SK-N-SH treated with all-trans-retinoic acid at 6 μM for 48 hours (cell line): ENCODE measurements around the gene PPP2R5A.

Source experiments
- ARNTL ChIP-seq: fragments of 450-650 bp; formaldehyde crosslinking; IDR thresholded peaks from 2 replicates; pipeline ENCODE4 v1.5.0; 2020; ENCODE audit warnings: low read depth, mild to moderate bottlenecking, moderate library complexity, borderline replicate concordance
- BACH2 ChIP-seq: fragments of 250-450 bp; sonication (Bioruptor Pico); IDR thresholded peaks from 2 replicates; pipeline ENCODE4 v1.9.0; 2021; ENCODE audit warnings: mild to moderate bottlenecking, borderline replicate concordance
- CREB5 ChIP-seq: fragments of 250-450 bp; sonication (Bioruptor Pico); IDR thresholded peaks from 2 replicates; pipeline ENCODE4 v1.5.1; 2020; ENCODE audit warnings: low read depth, mild to moderate bottlenecking, moderate library complexity
- CSRNP3 ChIP-seq: fragments of 250-450 bp; sonication (Bioruptor Pico); IDR thresholded peaks from 2 replicates; pipeline ENCODE4 v1.5.1; 2021; ENCODE audit warnings: mild to moderate bottlenecking, moderate library complexity
- ESRRG ChIP-seq: fragments of 250-450 bp; sonication (Bioruptor Pico); IDR thresholded peaks from 2 replicates; pipeline ENCODE4 v1.6.1; 2021; ENCODE audit warnings: mild to moderate bottlenecking
- RARB ChIP-seq: fragments of 250-450 bp; sonication (Bioruptor Pico); IDR thresholded peaks from 2 replicates; pipeline ENCODE4 v1.8.0; 2021; ENCODE audit warnings: mild to moderate bottlenecking, moderate library complexity
- TOX ChIP-seq: fragments of 250-450 bp; sonication (Bioruptor Pico); IDR thresholded peaks from 2 replicates; pipeline ENCODE4 v1.8.0; 2021; ENCODE audit warnings: mild to moderate bottlenecking, moderate library complexity, borderline replicate concordance
- ZC3H10 ChIP-seq: fragments of 250-450 bp; sonication (Bioruptor Pico); IDR thresholded peaks from 2 replicates; pipeline ENCODE4 v1.5.1; 2021; ENCODE audit warnings: mild to moderate bottlenecking, moderate library complexity
- ZNF70 ChIP-seq: fragments of 450-650 bp; formaldehyde crosslinking; IDR thresholded peaks from 2 replicates; pipeline ENCODE4 v1.5.0; 2020; ENCODE audit warnings: mild to moderate bottlenecking, moderate library complexity

- TF ChIP-seq ARNTL (CRISPR knock-in tag) (no peak), BACH2 (CRISPR knock-in tag) (no peak), CSRNP3 (CRISPR knock-in tag) (no peak), RARB (CRISPR knock-in tag) (no peak), ZNF70 (CRISPR knock-in tag) (no peak), ESRRG (no peak), ZC3H10 (no peak), TOX (CRISPR knock-in tag) (no peak), CREB5 (no peak)
These were observed 68.0 kb downstream of the PPP2R5A start for GRCh38 chr1:212353181-212353580.
